DND-41 (cell line): Measurements from ENCODE around the gene LGALS7.

ENCODE experiments used
- EZH2 ChIP-seq: IDR thresholded peaks from 3 replicates; pipeline ENCODE4 v1.6.1; 2012; ENCODE audit warnings: borderline replicate concordance, low read depth, mild to moderate bottlenecking, moderate library complexity, low read length, inconsistent platforms; ENCODE audit not compliant: severe bottlenecking
- TF ChIP-seq, protein P1 (sequence below): IDR thresholded peaks from 2 replicates; pipeline ENCODE4 v1.5.1; 2012; ENCODE audit warnings: borderline replicate concordance, low read length, moderate library complexity, mild to moderate bottlenecking; ENCODE audit not compliant: poor library complexity, severe bottlenecking; ENCODE audit errors: extremely low read depth

GRCh38 chr19:38793177-38793576 lies 19.9 kb upstream of the LGALS7 start:
- TF ChIP-seq, protein P1, sequence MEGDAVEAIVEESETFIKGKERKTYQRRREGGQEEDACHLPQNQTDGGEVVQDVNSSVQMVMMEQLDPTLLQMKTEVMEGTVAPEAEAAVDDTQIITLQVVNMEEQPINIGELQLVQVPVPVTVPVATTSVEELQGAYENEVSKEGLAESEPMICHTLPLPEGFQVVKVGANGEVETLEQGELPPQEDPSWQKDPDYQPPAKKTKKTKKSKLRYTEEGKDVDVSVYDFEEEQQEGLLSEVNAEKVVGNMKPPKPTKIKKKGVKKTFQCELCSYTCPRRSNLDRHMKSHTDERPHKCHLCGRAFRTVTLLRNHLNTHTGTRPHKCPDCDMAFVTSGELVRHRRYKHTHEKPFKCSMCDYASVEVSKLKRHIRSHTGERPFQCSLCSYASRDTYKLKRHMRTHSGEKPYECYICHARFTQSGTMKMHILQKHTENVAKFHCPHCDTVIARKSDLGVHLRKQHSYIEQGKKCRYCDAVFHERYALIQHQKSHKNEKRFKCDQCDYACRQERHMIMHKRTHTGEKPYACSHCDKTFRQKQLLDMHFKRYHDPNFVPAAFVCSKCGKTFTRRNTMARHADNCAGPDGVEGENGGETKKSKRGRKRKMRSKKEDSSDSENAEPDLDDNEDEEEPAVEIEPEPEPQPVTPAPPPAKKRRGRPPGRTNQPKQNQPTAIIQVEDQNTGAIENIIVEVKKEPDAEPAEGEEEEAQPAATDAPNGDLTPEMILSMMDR, result no peak
- TF ChIP-seq EZH2, result no peak
